Posterior vena cava (tissue), 2 donors: ENCODE results near the gene ABL1. TPM values are rescaled to one million over a fixed set of nuclear protein-coding genes. Genes with fewer than 3 reads are reported as not detected.
"Not testable (repeated sequence)": the region's sequence is repeated elsewhere in the genome, so short reads cannot be mapped to it uniquely, and the experiment has no call there.

Experiments
- DNase-seq: peaks from one replicate; pipeline ENCODE4 v3.0.0-alpha.2; 2020; ENCODE audit warnings: low spot score
- intact Hi-C, 2 donors: fragments of 100-400 bp; cut with DNase I; formaldehyde crosslinking; loops; one replicate each; pipeline versions ENCODE4 v1.14.1 to v1.14.2; 2022 to 2023
- long read RNA-seq, 2 donors: library from polyadenylated mRNA; unstranded; transcript quantifications; one replicate each; pipeline ENCODE4 v2.0.0, GENCODE V29; 2020 to 2021
- total RNA-seq, 2 donors: library from RNA; stranded (reverse); fragmentation: NEBNext Ultra II Directional; extraction: Animal tissue kit (Norgen Biotek cat#: 25700); gene quantifications; one replicate each; pipeline ENCODE4 v1.2.1, GENCODE V29; 2021
- donor health status: DM: yes; HTN: yes; CAD: no.
- donor health status: DM: yes; HTN: yes; CAD: no.

The ABL1 gene
- 10 to 100 TPM; 80.5 to 85.0 TPM for total RNA-seq
- long read RNA-seq, donor 1, full-length matches to known transcripts: 2 of 32 reads
- long read RNA-seq, donor 1, partial matches to known transcripts: 11 of 32 reads
- long read RNA-seq, donor 1, other reads (novel, unspliced or antisense): 19 of 32 reads
- long read RNA-seq, donor 2, partial matches to known transcripts: 1 of 29 reads
- long read RNA-seq, donor 2, other reads (novel, unspliced or antisense): 28 of 29 reads

- peak; percentile 91 for DNase-seq
- intact Hi-C loops: loop anchor here (5.0 kb wide), 2 partner anchors 37 to 573 kb away; no protein-coding TSS in a partner anchor
Measured at GRCh38 chr9:130834371-130835336, at the start of gene ABL1. ABL1 (plus strand) TSS chr9:130835254; CDS start chr9:130835447, 193 bp downstream.

DNA sequence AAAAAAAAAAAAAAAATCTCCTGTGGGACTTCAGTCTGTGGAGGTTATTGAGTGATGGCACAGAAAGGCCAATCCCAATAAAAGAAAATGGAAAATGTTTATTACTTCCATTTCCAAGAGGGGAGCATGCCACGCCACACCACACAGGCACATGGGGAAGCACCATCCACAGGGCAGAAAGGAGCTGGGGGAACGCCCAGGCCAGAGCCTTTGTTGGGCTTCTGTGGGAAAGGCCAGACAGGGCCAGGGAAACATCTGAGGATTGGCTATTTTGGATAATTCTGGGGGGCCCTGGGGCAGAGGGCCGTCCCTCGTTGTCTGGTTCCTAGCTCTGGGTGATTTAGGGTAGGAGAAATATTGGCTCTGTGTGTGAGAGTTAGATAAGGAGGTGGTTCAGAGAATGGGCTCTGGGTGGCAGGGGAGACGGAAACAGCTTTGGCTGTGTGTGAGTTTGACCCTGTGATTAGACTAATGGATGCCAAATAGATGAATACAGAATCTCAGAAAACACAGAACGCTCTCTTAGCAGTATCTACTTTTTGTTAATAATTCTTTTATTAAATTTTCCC lies 49.0 kb upstream of the ABL1 start:
- intact Hi-C loops: no loop called here
- DNase-seq: no peak

GRCh38 chr9:130786526-130786925 lies 48.5 kb upstream of the ABL1 start:
- intact Hi-C loops: no loop called here
- no peak for DNase-seq

DNA sequence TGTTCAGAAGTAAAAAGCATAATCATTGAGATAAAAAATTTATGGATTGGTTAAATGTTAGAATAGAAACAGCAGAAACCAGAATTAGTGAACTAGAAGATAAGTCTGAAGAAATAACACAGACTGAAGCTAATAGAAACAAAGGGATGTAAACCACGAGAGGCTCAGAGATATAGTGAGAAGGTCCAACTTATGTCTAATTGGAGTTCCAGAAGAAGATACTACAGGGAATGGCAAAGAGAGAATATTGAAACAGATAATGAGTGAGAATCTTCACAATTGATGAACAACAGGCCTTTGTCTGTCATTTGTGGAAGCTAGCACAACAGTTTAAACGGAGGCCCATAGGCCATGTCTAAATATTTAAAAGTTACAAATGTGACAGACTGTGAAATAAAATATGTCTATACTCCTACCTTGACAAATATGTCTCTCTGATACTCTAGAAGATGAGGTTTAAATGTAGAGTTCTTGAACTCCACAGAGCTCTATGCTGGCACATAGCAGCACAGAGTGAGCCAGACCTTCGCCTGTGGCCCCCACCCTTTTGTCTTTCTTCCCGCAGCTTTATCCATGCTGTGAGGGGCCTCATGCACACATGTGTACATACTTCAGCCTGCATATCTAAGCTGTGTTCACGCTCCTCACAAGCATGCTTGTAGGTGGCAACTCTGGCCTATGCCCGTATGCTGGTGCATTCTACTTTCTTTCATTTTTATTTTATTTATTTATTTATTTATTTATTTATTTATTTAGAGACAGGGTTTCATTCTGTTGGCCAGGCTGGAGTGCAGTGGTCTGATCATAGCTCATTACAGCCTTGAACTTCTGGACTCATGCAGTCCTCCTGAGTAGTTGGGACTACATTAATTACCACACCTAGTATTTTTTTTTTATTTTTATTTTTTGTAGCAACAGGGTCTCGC lies 45.0 kb upstream of the ABL1 start:
- intact Hi-C loops: no loop called here
- DNase-seq: no peak

DNA sequence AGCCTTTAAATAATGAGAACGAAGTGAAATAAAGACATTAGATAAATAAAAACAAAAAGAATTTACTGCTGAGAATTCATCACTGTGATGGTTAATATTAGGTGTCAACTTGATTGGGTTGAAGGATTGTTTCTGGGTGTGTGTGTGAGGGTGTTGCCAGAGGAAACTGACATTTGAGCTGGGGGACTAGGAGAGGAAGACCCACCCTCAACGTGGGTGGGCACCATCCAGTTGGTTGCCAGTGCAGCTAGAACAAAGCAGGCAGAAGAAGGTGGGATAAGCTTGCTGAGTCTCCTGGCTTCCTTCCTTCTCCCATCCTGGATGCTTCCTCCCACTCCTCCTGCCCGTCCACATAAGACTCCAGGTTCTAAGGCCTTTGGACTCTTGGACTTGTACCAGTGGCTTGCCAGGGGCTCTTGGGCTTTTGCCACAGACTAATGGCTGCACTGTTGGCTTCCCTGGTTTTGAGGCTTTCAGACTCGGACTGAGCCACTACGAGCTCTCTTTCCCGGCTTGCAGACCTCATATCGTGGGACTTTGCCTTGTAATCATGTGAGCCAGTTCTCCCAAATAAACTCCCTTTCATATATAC lies 43.7 kb upstream of the ABL1 start:
- no peak for DNase-seq
- intact Hi-C loops: no loop called here

- intact Hi-C loops: no loop called here
Measured at GRCh38 chr9:130793589-130793988, 41.5 kb upstream of the ABL1 start.

DNA sequence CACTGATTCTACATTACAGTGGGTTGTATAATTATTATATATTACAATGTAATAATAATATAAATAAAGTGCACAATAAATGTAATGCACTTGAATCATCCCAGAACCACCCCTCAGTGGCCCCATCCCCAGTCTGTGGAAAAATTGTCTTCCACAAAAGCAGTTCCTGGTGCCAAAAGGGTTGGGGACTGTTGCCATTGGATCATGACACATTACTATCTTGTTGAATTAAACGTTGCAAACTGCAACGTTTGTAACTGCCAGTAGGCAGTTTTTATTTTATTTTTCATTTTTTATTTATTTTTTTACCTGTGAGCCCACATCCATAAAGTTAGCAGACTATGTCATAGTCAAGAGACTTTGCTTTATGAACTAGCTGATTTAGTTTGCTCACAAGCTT lies 41.0 kb upstream of the ABL1 start:
- intact Hi-C loops, DNase-seq: not testable (repeated sequence)

More at GRCh38 chr9:130793589-130793988, 41.5 kb upstream of the ABL1 start:
- no peak for DNase-seq

- DNase-seq, intact Hi-C loops: not testable (repeated sequence)
Measured at GRCh38 chr9:130794423-130794822, 40.6 kb upstream of the ABL1 start.

- intact Hi-C loops: loop anchor here in 1 of 2 donors (5.0 kb wide), 1 partner anchor 37 kb away; no protein-coding TSS in a partner anchor
Measured at GRCh38 chr9:130794923-130795495, 40.0 kb upstream of the ABL1 start.

DNA sequence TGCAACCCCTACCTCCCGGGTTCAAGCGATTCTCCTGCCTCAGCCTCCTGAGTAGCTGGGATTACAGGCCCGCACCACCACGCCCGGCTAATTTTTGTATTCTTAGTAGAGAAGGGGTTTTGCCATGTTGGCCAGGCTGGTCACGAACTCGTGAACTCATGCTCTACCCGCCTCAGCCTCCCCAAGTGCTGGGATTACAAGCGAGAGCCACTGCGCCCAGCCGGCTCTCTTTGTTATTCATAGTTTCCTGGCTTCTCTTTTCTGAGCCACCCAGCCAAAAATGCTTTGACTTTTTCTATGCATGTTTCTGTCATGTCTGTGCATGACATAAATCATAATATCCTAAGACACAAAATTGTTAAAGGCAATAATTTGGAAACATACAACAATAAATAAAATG lies 31.9 kb upstream of the ABL1 start:
- DNase-seq, intact Hi-C loops: not testable (repeated sequence)

More at GRCh38 chr9:130794923-130795495, 40.0 kb upstream of the ABL1 start:
- no peak for DNase-seq

DNA sequence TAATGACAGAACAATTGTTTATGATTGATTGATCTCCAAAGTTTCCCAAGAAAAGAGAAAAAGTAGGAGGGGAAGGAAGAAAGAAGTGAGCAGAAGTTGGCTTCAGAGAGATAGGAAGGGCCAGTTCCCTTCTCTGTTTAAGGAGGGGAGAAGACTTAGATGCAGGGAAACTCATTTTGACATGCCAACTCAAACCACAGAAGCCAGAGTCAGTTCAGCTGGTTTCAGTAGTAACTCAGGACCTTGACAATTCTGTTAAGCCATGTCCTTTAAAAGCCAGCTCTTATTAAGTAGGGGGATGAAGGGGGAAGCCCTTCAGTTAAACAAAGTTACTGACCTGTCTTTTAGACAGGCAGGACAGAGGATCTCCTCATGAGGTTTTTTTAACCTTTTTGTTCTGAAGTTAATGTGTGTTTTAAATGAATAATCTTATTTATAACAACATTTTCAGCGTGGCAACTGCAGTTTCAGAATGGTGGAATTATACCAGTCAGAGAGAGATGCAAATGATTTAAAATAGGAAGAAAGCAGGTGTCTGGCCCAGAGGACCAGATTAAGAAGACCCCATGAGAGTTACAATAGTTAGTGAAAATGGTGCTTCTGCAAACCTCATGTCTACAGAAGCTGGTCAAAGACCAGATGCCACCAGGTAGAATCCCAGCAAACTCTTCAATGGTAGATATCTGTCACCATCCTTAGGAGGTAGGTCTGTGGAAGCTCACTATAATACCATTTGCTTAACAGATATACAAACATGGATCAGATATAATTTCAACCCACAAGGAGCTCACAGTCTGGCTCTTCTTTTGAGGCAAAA lies 29.3 kb upstream of the ABL1 start:
- intact Hi-C loops: no loop called here
- no peak for DNase-seq

- no peak for DNase-seq
- intact Hi-C loops: no loop called here
Measured at GRCh38 chr9:130806327-130806716, 28.7 kb upstream of the ABL1 start.

DNA sequence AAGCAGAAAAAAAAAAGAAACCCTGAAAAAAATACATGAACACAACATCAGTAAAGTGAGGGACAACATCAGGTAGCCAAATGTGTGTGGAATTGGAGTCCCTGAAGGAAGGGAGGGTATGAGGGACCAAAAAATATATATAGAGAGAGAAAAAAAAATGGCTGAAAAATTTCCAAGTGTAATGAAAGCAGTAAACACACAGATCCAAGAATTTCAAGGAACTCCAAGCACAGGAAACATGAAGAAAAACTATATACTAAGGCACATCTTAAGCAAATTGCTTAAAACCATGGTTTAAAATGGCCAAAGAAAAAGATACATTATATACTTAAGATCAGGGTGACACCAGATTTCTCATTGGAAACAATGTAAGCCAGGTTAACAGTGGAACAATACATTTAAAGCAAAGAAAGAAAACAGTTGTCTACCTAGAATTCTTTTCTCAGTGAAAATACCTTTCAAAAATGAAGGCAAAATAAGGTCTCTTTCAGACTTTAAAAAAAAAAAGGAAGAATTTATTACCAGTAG lies 24.4 kb upstream of the ABL1 start:
- intact Hi-C loops: no loop called here
- no peak for DNase-seq

DNA sequence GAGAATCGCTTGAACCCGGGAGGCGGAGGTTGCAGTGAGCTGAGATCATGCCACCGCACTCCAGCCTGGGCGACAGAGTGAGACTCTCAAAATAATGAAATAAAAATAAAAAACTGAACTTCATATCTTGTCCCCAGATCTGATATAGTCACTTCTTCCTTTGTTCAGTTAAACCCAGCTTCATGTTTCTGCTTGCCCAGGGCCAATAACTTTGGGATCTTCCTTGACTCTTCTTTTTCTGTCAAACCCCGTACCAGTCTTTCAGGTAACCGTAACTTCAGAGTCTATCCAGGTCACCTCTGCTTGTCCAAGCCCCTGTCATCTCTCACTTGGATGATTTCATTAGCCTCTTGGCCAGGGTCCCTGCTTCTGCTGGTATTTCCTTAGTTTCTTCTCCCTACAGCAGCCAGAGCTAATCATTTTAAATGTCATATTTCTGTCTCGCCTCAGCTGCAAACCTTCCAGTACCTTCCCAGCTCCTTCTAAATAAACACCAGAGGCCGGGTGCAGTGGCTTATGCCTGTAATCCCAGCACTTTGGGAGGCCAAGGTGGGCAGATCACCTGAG lies 19.7 kb upstream of the ABL1 start:
- intact Hi-C loops: no loop called here
- DNase-seq: no peak

DNA sequence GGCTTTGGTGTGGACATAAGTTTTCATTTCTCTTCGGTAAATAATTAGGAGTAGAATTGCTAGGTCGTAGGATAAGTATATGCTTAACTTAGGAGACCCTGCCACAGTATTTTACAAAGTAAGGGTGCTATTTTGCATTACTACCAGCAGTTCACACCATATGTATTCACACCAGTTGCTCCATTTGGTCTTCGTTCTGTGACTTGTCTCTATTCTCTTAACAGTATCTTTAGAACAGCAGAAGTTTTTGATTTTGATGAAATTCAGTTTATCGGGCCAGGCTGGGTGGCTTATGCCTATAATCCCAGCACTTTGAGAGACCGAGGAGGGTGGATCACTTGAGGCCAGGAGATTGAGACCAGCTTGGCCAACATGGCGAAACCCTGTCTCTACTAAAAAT lies 17.1 kb upstream of the ABL1 start:
- intact Hi-C loops: no loop called here
- no peak for DNase-seq

GRCh38 chr9:130820135-130820738 lies 14.8 kb upstream of the ABL1 start:
- intact Hi-C loops: no loop called here
- no peak for DNase-seq
